Ascending aorta (tissue), 2 donors: ENCODE results near the gene FAM219B. TPM values are rescaled to one million over a fixed set of nuclear protein-coding genes. Genes with fewer than 3 reads are reported as not detected.

Source experiments
- DNase-seq, 2 donors: peaks; one replicate each; pipeline ENCODE4 v3.0.0-alpha.2; 2019; ENCODE audit warnings: low spot score in 2 of 2
- H3K27ac ChIP-seq, 2 donors: fragments of 200-600 bp; sonication (generic); one replicate each; pipeline ENCODE4 v1.5.1; 2016 to 2017; ENCODE audit warnings: mild to moderate bottlenecking in 1 of 2
- H3K27me3 ChIP-seq: fragments of 200-600 bp; sonication (generic); one replicate; pipeline ENCODE4 v1.5.1; 2017
- H3K36me3 ChIP-seq, 2 donors: fragments of 200-600 bp; sonication (generic); one replicate each; pipeline ENCODE4 v1.5.1; 2016
- H3K4me1 ChIP-seq, 2 donors: fragments of 200-600 bp; sonication (generic); one replicate each; pipeline ENCODE4 v1.5.1; 2016 to 2017; ENCODE audit warnings: mild to moderate bottlenecking in 1 of 2
- H3K4me3 ChIP-seq, 2 donors: fragments of 200-600 bp; sonication (generic); one replicate each; pipeline ENCODE4 v1.5.1; 2016 to 2017; ENCODE audit warnings: mild to moderate bottlenecking in 1 of 2
- H3K9me3 ChIP-seq, 2 donors: fragments of 200-600 bp; sonication (generic); one replicate each; pipeline ENCODE4 v1.5.1; 2016
- CTCF ChIP-seq, 3 experiments: fragments of 200-600 bp in 2 of 3; fragments of 450-650 bp in 1 of 3; sonication (generic) in 2 of 3; IDR thresholded peaks; one replicate each; pipeline ENCODE4 v1.5.1; 2016 to 2019; ENCODE audit warnings: antibody characterized with exemption in 3 of 3, mild to moderate bottlenecking in 1 of 3, moderate library complexity in 1 of 3
- intact Hi-C: fragments of 100-400 bp; cut with DNase I; formaldehyde crosslinking; loops from one replicate; pipeline ENCODE4 v1.15.1; 2023
- total RNA-seq: library from RNA; depleted of rRNA; stranded (reverse); fragments of >200 nt; gene quantifications from one replicate; pipeline ENCODE4 v1.1.0, GENCODE V29; 2016

The FAM219B gene
- total RNA-seq, 1 donor from 2014 or later = 17.5 TPM

DNA sequence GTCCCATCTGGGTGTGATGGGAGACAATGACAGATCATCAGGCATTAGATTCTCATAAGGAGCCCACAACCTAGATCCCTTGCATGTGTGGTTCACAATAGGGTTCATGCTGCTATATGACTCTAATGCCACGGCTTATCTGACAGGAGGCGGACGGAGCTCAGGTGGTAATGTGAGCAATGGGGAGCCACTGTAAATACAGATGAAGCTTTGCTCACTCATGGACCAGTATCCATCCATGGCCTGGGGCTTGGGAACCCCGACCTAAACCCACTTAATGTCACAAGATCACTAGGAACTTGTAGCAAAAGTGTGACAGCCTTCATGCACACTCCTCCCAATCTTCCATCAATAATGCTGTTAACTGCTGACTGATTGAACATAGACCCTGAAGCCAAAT lies 2.0 kb upstream of the FAM219B start:
- Histone ChIP-seq H3K9me3 (no peaks in the 10 kb centered on the region), H3K27me3 (no peaks in the 10 kb centered on the region), H3K4me1 (peaks cover 8 to 18% of the 10 kb centered on the region in 2 donors), H3K4me3 (no peak overlapping the region), H3K27ac (no peak overlapping the region), H3K36me3 (peaks cover 5 to 17% of the 10 kb centered on the region in 2 donors)
- DNase-seq = no peak
- intact Hi-C loops = no loop called here
- no peak for TF ChIP-seq CTCF (IDR thresholded peaks at IDR 0.05)

- TF ChIP-seq CTCF (IDR thresholded peaks at IDR 0.05) = no peak
- Histone ChIP-seq H3K9me3 (no peaks in the 10 kb centered on the region), H3K4me1 (peaks cover 8 to 18% of the 10 kb centered on the region in 2 donors), H3K36me3 (peaks cover 11 to 29% of the 10 kb centered on the region in 2 donors), H3K27ac (peak overlapping the region; percentile 95 to 97), H3K4me3 (peak overlapping the region; percentile 86 to 98), H3K27me3 (no peaks in the 10 kb centered on the region)
- no peak for DNase-seq
- intact Hi-C loops = loop anchor here (2.0 kb wide), 1 partner anchor 35 kb away; the partner anchor contains the start of gene SCAMP2
Observed at GRCh38 chr15:74907163-74907870, 666 bp upstream of the FAM219B start.

- Histone ChIP-seq H3K27me3 (no peaks in the 10 kb centered on the region), H3K4me3 (peak overlapping the region; percentile 86 to 98), H3K4me1 (peaks cover 8 to 20% of the 10 kb centered on the region in 2 donors), H3K9me3 (no peaks in the 10 kb centered on the region), H3K36me3 (peaks cover 18 to 34% of the 10 kb centered on the region in 2 donors), H3K27ac (peak overlapping the region; percentile 95 to 97)
- DNase-seq = no peak
- intact Hi-C loops = loop anchor here (1.0 to 2.0 kb wide), 5 partner anchors 16 to 63 kb away; partner anchors contain the start of genes COX5A, MPI, RPP25 and SCAMP2
- no peak for TF ChIP-seq CTCF (IDR thresholded peaks at IDR 0.05)
Observed at GRCh38 chr15:74906067-74906449, 593 bp downstream of the FAM219B start.

- Histone ChIP-seq H3K4me3 (no peak overlapping the region), H3K36me3 (peaks cover 30 to 52% of the 10 kb centered on the region in 2 donors), H3K4me1 (peaks cover 8 to 20% of the 10 kb centered on the region in 2 donors)
Observed at GRCh38 chr15:74904190-74904805, 2.4 kb downstream of the FAM219B start.

GRCh38 chr15:74903676-74904075 lies 3.0 kb downstream of the FAM219B start:
- intact Hi-C loops = no loop called here
- no peak overlapping the region for H3K4me3 ChIP-seq
- no peaks in the 10 kb centered on the region for H3K27me3 ChIP-seq
- peaks cover 35 to 56% of the 10 kb centered on the region in 2 donors for H3K36me3 ChIP-seq
- H3K27ac ChIP-seq = no peak overlapping the region
- no peak for TF ChIP-seq CTCF (IDR thresholded peaks at IDR 0.05)
- DNase-seq = no peak
- H3K4me1 ChIP-seq = peaks cover 8 to 20% of the 10 kb centered on the region in 2 donors
- no peaks in the 10 kb centered on the region for H3K9me3 ChIP-seq

More at GRCh38 chr15:74904190-74904805, 2.4 kb downstream of the FAM219B start:
- DNase-seq = no peak
- H3K27me3 ChIP-seq = no peaks in the 10 kb centered on the region
- TF ChIP-seq CTCF (IDR thresholded peaks at IDR 0.05) = no peak
- no peak overlapping the region for H3K27ac ChIP-seq
- H3K9me3 ChIP-seq = no peaks in the 10 kb centered on the region
- intact Hi-C loops = no loop called here
